A549 treated with Hydrocortisone at 1 μM for 4 hours (cell line): Measurements from ENCODE around the gene MFSD6L. TPM values are rescaled to one million over a fixed set of nuclear protein-coding genes. Genes with fewer than 3 reads are reported as not detected.

ENCODE experiments used
- total RNA-seq: library from RNA; stranded (reverse); fragments of 200-300 nt; extraction: Qiagen RNA extraction; gene quantifications from 5 replicates; pipeline ENCODE4 v1.2.3, GENCODE V29; 2022

MFSD6L gene
- 0.06 TPM in 1 of 5 replicates, not detected in the others for total RNA-seq

GRCh38 chr17:8798846-8799569 lies at the start of gene MFSD6L:
MFSD6L (minus strand) TSS chr17:8799365; CDS start chr17:8799120, 245 bp downstream.

GRCh38 chr17:8758137-8758596 lies 41.0 kb downstream of the MFSD6L start, which contains the start of gene SPDYE4:
SPDYE4 (minus strand) TSS chr17:8758546; CDS start chr17:8758382, 164 bp downstream.

Other genes starting within 250 kb of the MFSD6L start
- gene MYH10, start 168.6 kb downstream of the MFSD6L start, total RNA-seq, result 16.4 to 28.9 TPM (median 22.5 TPM) in 5 replicates
- gene CCDC42, start 54.5 kb downstream of the MFSD6L start, total RNA-seq, result not detected in 5 replicates
- not detected in 5 replicates for gene SPDYE4, start 40.8 kb downstream of the MFSD6L start, total RNA-seq
- not detected in 5 replicates for gene PIK3R6, start 68.3 kb upstream of the MFSD6L start, total RNA-seq
- 0.06 to 0.09 TPM in 2 of 5 replicates, not detected in the others for gene PIK3R5, start 166.3 kb upstream of the MFSD6L start, total RNA-seq
- 0.43 to 0.56 TPM (median 0.52 TPM) in 5 replicates for gene NTN1, start 222.1 kb upstream of the MFSD6L start, total RNA-seq